ENCODE results near the gene ZC3H7A.

ZC3H7A gene

GRCh38 chr16:11755022-11755760 lies 41.9 kb downstream of the ZC3H7A start:
- Histone ChIP-seq H3K27ac (ENCODE audit: insufficient read depth, low read length, poor library complexity, severe bottlenecking) (no peak overlapping the region), H3K4me3 (ENCODE audit: insufficient read depth, low read depth, low read length, poor library complexity, severe bottlenecking) (no peak overlapping the region), H3K4me1 (ENCODE audit: control insufficient read depth, insufficient read depth, low read length, poor library complexity, severe bottlenecking) (no peaks in the 10 kb centered on the region), H3K36me3 (ENCODE audit: control insufficient read depth, insufficient read depth, low read length) (peaks cover 68% of the 10 kb centered on the region), H3K27me3 (replicated peaks; ENCODE audit: control insufficient read depth, insufficient read depth, low read length, poor library complexity, severe bottlenecking) (no peaks in the 10 kb centered on the region), H3K9me3 (ENCODE audit: control insufficient read depth, low read length) (no peaks in the 10 kb centered on the region)
- no peak for DNase-seq

GRCh38 chr16:11752856-11753255 lies 44.2 kb downstream of the ZC3H7A start:
- H3K36me3 ChIP-seq (ENCODE audit: control insufficient read depth, insufficient read depth, low read length) = peaks cover 62% of the 10 kb centered on the region
- no peaks in the 10 kb centered on the region for H3K27me3 ChIP-seq (replicated peaks; ENCODE audit: control insufficient read depth, insufficient read depth, low read length, poor library complexity, severe bottlenecking)
- DNase-seq = no peak
- H3K4me3 ChIP-seq (ENCODE audit: insufficient read depth, low read depth, low read length, poor library complexity, severe bottlenecking) = no peak overlapping the region
- no peaks in the 10 kb centered on the region for H3K4me1 ChIP-seq (ENCODE audit: control insufficient read depth, insufficient read depth, low read length, poor library complexity, severe bottlenecking)
- H3K27ac ChIP-seq (ENCODE audit: insufficient read depth, low read length, poor library complexity, severe bottlenecking) = no peak overlapping the region
- no peaks in the 10 kb centered on the region for H3K9me3 ChIP-seq (ENCODE audit: control insufficient read depth, low read length)

- no peaks in the 10 kb centered on the region for H3K27me3 ChIP-seq (replicated peaks; ENCODE audit: control insufficient read depth, insufficient read depth, low read length, poor library complexity, severe bottlenecking)
- H3K27ac ChIP-seq (ENCODE audit: insufficient read depth, low read length, poor library complexity, severe bottlenecking) = no peak overlapping the region
- no peak overlapping the region for H3K4me3 ChIP-seq (ENCODE audit: insufficient read depth, low read depth, low read length, poor library complexity, severe bottlenecking)
- H3K9me3 ChIP-seq (ENCODE audit: control insufficient read depth, low read length) = no peaks in the 10 kb centered on the region
- H3K36me3 ChIP-seq (ENCODE audit: control insufficient read depth, insufficient read depth, low read length) = peaks cover 37% of the 10 kb centered on the region
- no peaks in the 10 kb centered on the region for H3K4me1 ChIP-seq (ENCODE audit: control insufficient read depth, insufficient read depth, low read length, poor library complexity, severe bottlenecking)
- no peak for DNase-seq
These were observed 47.0 kb downstream of the ZC3H7A start for GRCh38 chr16:11750056-11750455.

- H3K4me1 ChIP-seq (ENCODE audit: control insufficient read depth, insufficient read depth, low read length, poor library complexity, severe bottlenecking) = no peaks in the 10 kb centered on the region
These were observed 48.4 kb downstream of the ZC3H7A start for GRCh38 chr16:11748404-11749254.

GRCh38 chr16:11747949-11748403 lies 49.1 kb downstream of the ZC3H7A start:
- H3K9me3 ChIP-seq (ENCODE audit: control insufficient read depth, low read length) = no peaks in the 10 kb centered on the region
- H3K27ac ChIP-seq (ENCODE audit: insufficient read depth, low read length, poor library complexity, severe bottlenecking) = no peak overlapping the region
- H3K27me3 ChIP-seq (replicated peaks; ENCODE audit: control insufficient read depth, insufficient read depth, low read length, poor library complexity, severe bottlenecking) = no peaks in the 10 kb centered on the region
- DNase-seq = no peak
- H3K36me3 ChIP-seq (ENCODE audit: control insufficient read depth, insufficient read depth, low read length) = peaks cover 28% of the 10 kb centered on the region
- no peaks in the 10 kb centered on the region for H3K4me1 ChIP-seq (ENCODE audit: control insufficient read depth, insufficient read depth, low read length, poor library complexity, severe bottlenecking)
- H3K4me3 ChIP-seq (ENCODE audit: insufficient read depth, low read depth, low read length, poor library complexity, severe bottlenecking) = no peak overlapping the region

More at GRCh38 chr16:11748404-11749254, 48.4 kb downstream of the ZC3H7A start:
- Histone ChIP-seq H3K36me3 (ENCODE audit: control insufficient read depth, insufficient read depth, low read length) (peaks cover 30% of the 10 kb centered on the region), H3K4me3 (ENCODE audit: insufficient read depth, low read depth, low read length, poor library complexity, severe bottlenecking) (no peak overlapping the region), H3K27me3 (replicated peaks; ENCODE audit: control insufficient read depth, insufficient read depth, low read length, poor library complexity, severe bottlenecking) (no peaks in the 10 kb centered on the region), H3K9me3 (ENCODE audit: control insufficient read depth, low read length) (no peaks in the 10 kb centered on the region), H3K27ac (ENCODE audit: insufficient read depth, low read length, poor library complexity, severe bottlenecking) (no peak overlapping the region)
- no peak for DNase-seq

- DNase-seq = no peak
- H3K4me3 ChIP-seq (ENCODE audit: insufficient read depth, low read depth, low read length, poor library complexity, severe bottlenecking) = no peak overlapping the region
- no peaks in the 10 kb centered on the region for H3K27me3 ChIP-seq (replicated peaks; ENCODE audit: control insufficient read depth, insufficient read depth, low read length, poor library complexity, severe bottlenecking)
- H3K27ac ChIP-seq (ENCODE audit: insufficient read depth, low read length, poor library complexity, severe bottlenecking) = no peak overlapping the region
- no peaks in the 10 kb centered on the region for H3K36me3 ChIP-seq (ENCODE audit: control insufficient read depth, insufficient read depth, low read length)
- peaks cover 21% of the 10 kb centered on the region for H3K4me1 ChIP-seq (ENCODE audit: control insufficient read depth, insufficient read depth, low read length, poor library complexity, severe bottlenecking)
- H3K9me3 ChIP-seq (ENCODE audit: control insufficient read depth, low read length) = no peaks in the 10 kb centered on the region
These were observed 53.0 kb downstream of the ZC3H7A start for GRCh38 chr16:11744075-11744470.

- Histone ChIP-seq H3K4me3 (ENCODE audit: insufficient read depth, low read depth, low read length, poor library complexity, severe bottlenecking) (peak overlapping the region; percentile 77), H3K36me3 (ENCODE audit: control insufficient read depth, insufficient read depth, low read length) (no peaks in the 10 kb centered on the region), H3K9me3 (ENCODE audit: control insufficient read depth, low read length) (no peaks in the 10 kb centered on the region), H3K4me1 (ENCODE audit: control insufficient read depth, insufficient read depth, low read length, poor library complexity, severe bottlenecking) (peaks cover 22% of the 10 kb centered on the region), H3K27ac (ENCODE audit: insufficient read depth, low read length, poor library complexity, severe bottlenecking) (peak overlapping the region; percentile 79), H3K27me3 (replicated peaks; ENCODE audit: control insufficient read depth, insufficient read depth, low read length, poor library complexity, severe bottlenecking) (no peaks in the 10 kb centered on the region)
- peak; percentile 4 to 15 (median 9) for DNase-seq
These were observed 53.6 kb downstream of the ZC3H7A start for GRCh38 chr16:11743308-11744074.

- no peaks in the 10 kb centered on the region for H3K27me3 ChIP-seq (replicated peaks; ENCODE audit: control insufficient read depth, insufficient read depth, low read length, poor library complexity, severe bottlenecking)
- H3K9me3 ChIP-seq (ENCODE audit: control insufficient read depth, low read length) = no peaks in the 10 kb centered on the region
- no peaks in the 10 kb centered on the region for H3K36me3 ChIP-seq (ENCODE audit: control insufficient read depth, insufficient read depth, low read length)
- DNase-seq = peak; percentile 99
- H3K4me3 ChIP-seq (ENCODE audit: insufficient read depth, low read depth, low read length, poor library complexity, severe bottlenecking) = peak within 1 kb of the TSS; percentile 77
- H3K27ac ChIP-seq (ENCODE audit: insufficient read depth, low read length, poor library complexity, severe bottlenecking) = peak within 1 kb of the TSS; percentile 79
- H3K4me1 ChIP-seq (ENCODE audit: control insufficient read depth, insufficient read depth, low read length, poor library complexity, severe bottlenecking) = peaks cover 22% of the 10 kb centered on the region
These were observed 54.3 kb downstream of the ZC3H7A start, which contains the start of gene TXNDC11 for GRCh38 chr16:11742536-11743307. TXNDC11 (minus strand) TSS chr16:11742857; CDS start chr16:11742730, 127 bp downstream.

GRCh38 chr16:11742093-11742535 lies 54.9 kb downstream of the ZC3H7A start:
- peak overlapping the region; percentile 79 for H3K27ac ChIP-seq (ENCODE audit: insufficient read depth, low read length, poor library complexity, severe bottlenecking)
- peak in 2 of 3 donors; percentile 18 to 35 for DNase-seq
- no peaks in the 10 kb centered on the region for H3K36me3 ChIP-seq (ENCODE audit: control insufficient read depth, insufficient read depth, low read length)
- H3K27me3 ChIP-seq (replicated peaks; ENCODE audit: control insufficient read depth, insufficient read depth, low read length, poor library complexity, severe bottlenecking) = no peaks in the 10 kb centered on the region
- H3K4me3 ChIP-seq (ENCODE audit: insufficient read depth, low read depth, low read length, poor library complexity, severe bottlenecking) = peak overlapping the region; percentile 77
- H3K9me3 ChIP-seq (ENCODE audit: control insufficient read depth, low read length) = no peaks in the 10 kb centered on the region
- H3K4me1 ChIP-seq (ENCODE audit: control insufficient read depth, insufficient read depth, low read length, poor library complexity, severe bottlenecking) = peaks cover 22% of the 10 kb centered on the region
